Ishikawa (cell line): ENCODE data around the gene CTXN3.

Experiments used
- CEBPB ChIP-seq: IDR thresholded peaks from 2 replicates; pipeline ENCODE4 v1.6.1; 2012
- CREB1 ChIP-seq: IDR thresholded peaks from 2 replicates; pipeline ENCODE4 v1.6.1; 2012; ENCODE audit warnings: low read depth
- EGR1 ChIP-seq: IDR thresholded peaks from 2 replicates; pipeline ENCODE4 v1.6.1; 2012
- EP300 ChIP-seq: IDR thresholded peaks from 2 replicates; pipeline ENCODE4 v1.6.1; 2012; ENCODE audit warnings: borderline replicate concordance
- FOXM1 ChIP-seq: IDR thresholded peaks from 2 replicates; pipeline ENCODE4 v1.6.1; 2012; ENCODE audit warnings: low read depth, borderline replicate concordance
- MAX ChIP-seq: IDR thresholded peaks from 2 replicates; pipeline ENCODE4 v1.6.1; 2012
- NFIC ChIP-seq: IDR thresholded peaks from 2 replicates; pipeline ENCODE4 v1.6.1; 2012
- RAD21 ChIP-seq: IDR thresholded peaks from 2 replicates; pipeline ENCODE4 v1.6.1; 2012; ENCODE audit warnings: low read depth
- REST ChIP-seq: IDR thresholded peaks from 2 replicates; pipeline ENCODE4 v1.6.1; 2012; ENCODE audit warnings: low read depth, mild to moderate bottlenecking
- TAF1 ChIP-seq: IDR thresholded peaks from 2 replicates; pipeline ENCODE4 v1.6.1; 2012; ENCODE audit warnings: low read depth, mild to moderate bottlenecking
- TCF12 ChIP-seq: IDR thresholded peaks from 2 replicates; pipeline ENCODE4 v1.6.1; 2012; ENCODE audit warnings: low read depth
- TEAD4 ChIP-seq: IDR thresholded peaks from 2 replicates; pipeline ENCODE4 v1.6.1; 2012
- USF1 ChIP-seq: IDR thresholded peaks from 2 replicates; pipeline ENCODE4 v1.6.1; 2012
- YY1 ChIP-seq: IDR thresholded peaks from 2 replicates; pipeline ENCODE4 v1.6.1; 2012; ENCODE audit warnings: low read depth
- ZBTB7A ChIP-seq: IDR thresholded peaks from 2 replicates; pipeline ENCODE4 v1.6.1; 2012; ENCODE audit warnings: low read depth

The CTXN3 gene

GRCh38 chr5:127671218-127671617 lies 22.3 kb downstream of the CTXN3 start:
- TF ChIP-seq TAF1 = no peak
- TF ChIP-seq TEAD4 = no peak
- TF ChIP-seq TCF12 = no peak
- no peak for TF ChIP-seq EP300
- no peak for TF ChIP-seq NFIC
- TF ChIP-seq USF1 = no peak
- no peak for TF ChIP-seq EGR1
- TF ChIP-seq REST = no peak
- TF ChIP-seq CEBPB = no peak
- TF ChIP-seq FOXM1 = no peak
- no peak for TF ChIP-seq MAX
- TF ChIP-seq CREB1 = no peak

GRCh38 chr5:127673117-127673800 lies 24.4 kb downstream of the CTXN3 start:
- TF ChIP-seq NFIC (no peak), TCF12 (no peak), TEAD4 (no peak), REST (no peak), CREB1 (no peak), EGR1 (no peak), YY1 (no peak), TAF1 (no peak), RAD21 (no peak), MAX (no peak), EP300 (no peak), USF1 (no peak), ZBTB7A (no peak), FOXM1 (no peak), CEBPB (no peak)

- no peak for TF ChIP-seq FOXM1
- TF ChIP-seq NFIC = no peak
- no peak for TF ChIP-seq TAF1
- TF ChIP-seq ZBTB7A = no peak
Observed at GRCh38 chr5:127680595-127680994, 31.7 kb downstream of the CTXN3 start.

- TF ChIP-seq NFIC = no peak
- TF ChIP-seq CEBPB = no peak
- no peak for TF ChIP-seq TCF12
- no peak for TF ChIP-seq MAX
- no peak for TF ChIP-seq REST
- TF ChIP-seq TEAD4 = no peak
- no peak for TF ChIP-seq RAD21
- no peak for TF ChIP-seq YY1
- no peak for TF ChIP-seq TAF1
- TF ChIP-seq EGR1 = no peak
- TF ChIP-seq FOXM1 = no peak
- TF ChIP-seq USF1 = no peak
- TF ChIP-seq ZBTB7A = no peak
- TF ChIP-seq EP300 = no peak
- no peak for TF ChIP-seq CREB1
Observed at GRCh38 chr5:127683008-127683407, 34.1 kb downstream of the CTXN3 start.
